Heart right ventricle (tissue), 16 donors: ENCODE data around the gene CD40. TPM values are rescaled to one million over a fixed set of nuclear protein-coding genes. Genes with fewer than 3 reads are reported as not detected.

ENCODE experiments used
- ATAC-seq, 8 donors: fragments of 200-7000 bp; cut with Tn5 transposase; one replicate each; pipeline ENCODE4 v1.9.1; 2020; ENCODE audit warnings: mild to moderate bottlenecking in 8 of 8, moderate library complexity in 8 of 8, moderate number of reproducible peaks in 1 of 8
- DNase-seq, 2 donors: peaks; one replicate each; pipeline ENCODE4 v3.0.0-alpha.2; 2020
- H3K27ac ChIP-seq, 10 donors: fragments of 200-600 bp; sonication (generic) in 2 of 10; one replicate each; pipeline versions ENCODE4 v1.5.0 to v1.8.0; 2020 to 2022; ENCODE audit warnings: mild to moderate bottlenecking in 3 of 10
- H3K27me3 ChIP-seq, 7 donors: fragments of 200-600 bp; one replicate each; pipeline ENCODE4 v1.8.0; 2021 to 2022; ENCODE audit warnings: mild to moderate bottlenecking in 2 of 7
- H3K36me3 ChIP-seq, 9 donors: fragments of 200-600 bp; sonication (generic) in 1 of 9; one replicate each; pipeline versions ENCODE4 v1.5.0 to v1.8.0; 2020 to 2022; ENCODE audit warnings: mild to moderate bottlenecking in 2 of 9
- H3K4me1 ChIP-seq, 9 donors: fragments of 200-600 bp; sonication (generic) in 1 of 9; one replicate each; pipeline versions ENCODE4 v1.5.0 to v1.8.0; 2020 to 2022; ENCODE audit warnings: mild to moderate bottlenecking in 4 of 9
- H3K4me3 ChIP-seq, 10 donors: fragments of 200-600 bp; sonication (generic) in 2 of 10; one replicate each; pipeline versions ENCODE4 v1.5.0 to v1.8.0; 2020 to 2022; ENCODE audit warnings: mild to moderate bottlenecking in 7 of 10, moderate library complexity in 2 of 10
- H3K9me3 ChIP-seq, 11 donors: fragments of 200-600 bp in 10 of 11; sonication (generic) in 2 of 11; one replicate each; pipeline versions ENCODE4 v1.5.0 to v1.8.0; 2013 to 2022; ENCODE audit warnings: mild to moderate bottlenecking in 2 of 11, control low read depth in 1 of 11, moderate library complexity in 1 of 11
- WGBS, 2 donors: extraction: QIAGEN DNeasy Blood & Tissue Kit; methylation state at CpG; one replicate each; pipeline ENCODE4 v1.1.7; 2013; ENCODE audit warnings: inconsistent platforms in 1 of 2; 5-methylcytosine and 5-hydroxymethylcytosine counted together
- intact Hi-C, 10 donors: fragments of 100-400 bp; cut with DNase I; formaldehyde crosslinking; loops; one replicate each; pipeline versions ENCODE4 v1.11.1 to v1.14.2; 2022
- polyA plus RNA-seq, 2 donors: library from polyadenylated mRNA; stranded (reverse); fragments of 200-250 nt; gene quantifications; one replicate each; pipeline ENCODE4 v1.2.3, GENCODE V29; 2013
- total RNA-seq, 10 donors: library from RNA; stranded (reverse); fragmentation: NEBNext Ultra II Directional in 3 of 10; extraction: Animal tissue kit (Norgen Biotek cat#: 25700) in 3 of 10; gene quantifications; one replicate each; pipeline versions ENCODE4 v1.2.1 to v1.2.4, GENCODE V29; 2021 to 2023
- TF ChIP-seq, protein P1 (sequence below), 9 donors: fragments of 200-600 bp; sonication (generic) in 2 of 9; IDR thresholded peaks; one replicate each; pipeline versions ENCODE4 v1.5.0 to v1.8.0; 2021 to 2022; ENCODE audit warnings: antibody characterized with exemption in 9 of 9, mild to moderate bottlenecking in 5 of 9, moderate library complexity in 1 of 9
- donor health status: Arrhythmogenic right ventricular cardiomyopathy.
- donor health status: ischemic (EF 13 %, LVEDD 7.1; RV severe dilation, severe dysfunction).
- donor health status: healthy with polysubstance abuse.
- donor health status: DM: no; HTN: yes; CAD: no.
- donor health status: DM: no; HTN: no; CAD: no.
- donor health status: ischemic (EF 25% LVEDD 6.9; RV normal size, moderate dysfunction).
- donor health status: ischemic (EF 25% LVEDD 5.7; RV mildly dilated, moderate dysfunction).
- donor health status: healthy.
- donor health status: DM: yes; HTN: yes; CAD: no.
- donor health status: Ischemic cardiomyopathy.
- donor health status: ischemic (EF 35%, LVEDD 5.7; RV mildly dilated, moderate dysfunction).
- donor health status: nonischemic (EF 11% LVEDD 7.7; RV severe dilation, severe dysfunction).
- donor health status: DM: yes; HTN: yes; CAD: no.
- donor health status: PGD.
- donor health status: ischemic (EF 29% LVEDD 5.4; RV normal size, mild dysfunction).
- donor health status: nonischemic (EF 23%, LVEDD 6.1; RV moderate dilation, normal function).

CD40 gene
- total and polyA plus RNA-seq, 12 donors, result 2.6 to 25.0 (median 7.2) TPM

DNA sequence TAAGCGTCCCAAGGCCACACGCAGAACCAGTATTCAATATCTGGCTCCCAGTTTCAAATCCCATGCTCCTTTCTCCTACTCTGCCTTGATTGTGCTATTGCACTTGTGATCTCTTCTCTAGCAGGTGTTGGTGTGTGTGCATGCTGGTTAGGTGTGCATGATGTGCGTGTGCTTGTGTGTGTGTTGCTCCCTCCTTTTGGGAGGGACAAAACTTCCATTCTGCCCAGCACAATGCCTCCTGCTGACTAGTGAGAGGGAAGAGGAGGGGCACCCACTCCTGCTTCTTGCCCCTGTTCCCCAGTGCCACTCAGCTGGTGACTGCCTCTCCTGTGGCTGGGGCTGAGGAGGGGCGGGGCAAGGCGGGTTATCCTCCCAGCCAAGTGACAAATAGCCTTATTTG is 19.7 kb downstream of the CD40 start:
- ATAC-seq, result no peak
- Histone ChIP-seq H3K9me3 (no peaks in the 10 kb centered on the region), H3K4me3 (no peak overlapping the region), H3K27ac (no peak overlapping the region), H3K36me3 (no peaks in the 10 kb centered on the region), H3K4me1 (peaks cover 0 to 5% (median 2%) of the 10 kb centered on the region in 9 donors), H3K27me3 (peaks cover 0 to 89% (median 71%) of the 10 kb centered on the region in 7 donors)
- TF ChIP-seq, protein P1, sequence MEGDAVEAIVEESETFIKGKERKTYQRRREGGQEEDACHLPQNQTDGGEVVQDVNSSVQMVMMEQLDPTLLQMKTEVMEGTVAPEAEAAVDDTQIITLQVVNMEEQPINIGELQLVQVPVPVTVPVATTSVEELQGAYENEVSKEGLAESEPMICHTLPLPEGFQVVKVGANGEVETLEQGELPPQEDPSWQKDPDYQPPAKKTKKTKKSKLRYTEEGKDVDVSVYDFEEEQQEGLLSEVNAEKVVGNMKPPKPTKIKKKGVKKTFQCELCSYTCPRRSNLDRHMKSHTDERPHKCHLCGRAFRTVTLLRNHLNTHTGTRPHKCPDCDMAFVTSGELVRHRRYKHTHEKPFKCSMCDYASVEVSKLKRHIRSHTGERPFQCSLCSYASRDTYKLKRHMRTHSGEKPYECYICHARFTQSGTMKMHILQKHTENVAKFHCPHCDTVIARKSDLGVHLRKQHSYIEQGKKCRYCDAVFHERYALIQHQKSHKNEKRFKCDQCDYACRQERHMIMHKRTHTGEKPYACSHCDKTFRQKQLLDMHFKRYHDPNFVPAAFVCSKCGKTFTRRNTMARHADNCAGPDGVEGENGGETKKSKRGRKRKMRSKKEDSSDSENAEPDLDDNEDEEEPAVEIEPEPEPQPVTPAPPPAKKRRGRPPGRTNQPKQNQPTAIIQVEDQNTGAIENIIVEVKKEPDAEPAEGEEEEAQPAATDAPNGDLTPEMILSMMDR (IDR thresholded peaks at IDR 0.05), result no peak
- no peak for DNase-seq
- intact Hi-C loops, result loop anchor here in 3 of 10 donors (5.0 to 10.0 kb wide), 2 partner anchors 209 to 547 kb away; partner anchors contain the start of gene TP53RK (in 1 of the 3)
- 71 to 89% methylated on average over 5 of the region's 5 CpGs for WGBS, 2 donors

DNA sequence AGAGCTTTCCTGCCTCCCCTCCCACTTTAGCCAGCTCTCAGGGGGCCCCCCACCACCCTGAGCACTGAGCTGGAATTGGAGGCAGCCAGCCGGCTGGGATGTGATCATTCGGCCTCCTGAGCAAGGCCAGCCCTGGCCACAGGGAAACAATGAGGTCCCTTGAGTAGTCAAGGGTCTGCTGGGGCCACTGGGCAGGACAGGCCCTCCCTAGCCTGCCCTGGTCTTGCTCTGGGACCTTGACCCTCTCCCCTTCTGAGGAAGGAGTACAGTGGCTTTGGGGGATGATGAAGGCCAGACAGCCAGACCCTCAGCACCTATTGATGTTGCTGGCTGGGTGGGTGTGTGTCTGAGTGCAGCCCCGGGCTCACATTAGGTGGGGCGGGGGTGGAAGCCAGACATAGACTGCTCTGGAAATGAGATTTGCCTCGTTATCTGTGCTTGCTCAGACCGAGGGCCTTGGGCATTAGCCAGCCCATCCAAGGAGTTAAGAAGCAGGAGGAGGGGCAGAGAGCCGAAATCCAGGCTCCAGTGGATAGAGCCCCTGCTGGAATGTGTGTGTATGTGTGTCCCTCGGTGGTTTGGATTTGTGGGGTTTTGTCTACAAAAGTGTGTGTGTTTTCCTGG is 21.3 kb downstream of the CD40 start:
- no peaks in the 10 kb centered on the region for H3K36me3 ChIP-seq

DNA sequence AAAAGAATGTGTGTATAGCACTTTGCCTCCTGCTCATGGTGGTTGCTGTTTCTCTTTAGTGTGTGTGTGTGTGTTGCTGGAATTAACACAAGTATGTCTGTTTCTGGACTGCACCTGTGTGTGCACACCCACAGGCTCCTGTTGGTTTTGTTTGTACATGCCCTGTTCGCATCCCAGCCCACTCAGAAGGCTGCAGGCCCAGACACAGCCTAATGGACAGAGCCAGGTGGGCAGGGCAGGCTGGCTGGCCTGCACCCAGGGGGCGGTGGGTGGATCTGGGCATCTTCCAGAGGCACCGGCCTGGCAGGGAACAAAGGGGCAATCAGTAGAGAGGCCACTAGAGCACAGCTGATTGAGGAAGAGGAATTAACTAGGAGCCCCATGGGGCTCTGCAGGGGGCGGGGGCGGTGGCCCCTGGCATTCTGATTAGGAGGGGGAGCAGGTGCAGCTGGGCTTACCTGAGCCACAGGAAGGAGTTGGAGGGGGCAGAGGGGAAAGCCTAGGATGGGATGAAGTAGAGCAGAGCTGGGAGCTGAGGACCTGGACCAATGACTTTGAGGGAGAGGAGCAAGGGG is 21.9 kb downstream of the CD40 start:
- no peaks in the 10 kb centered on the region for H3K4me1 ChIP-seq
- intact Hi-C loops, result loop anchor here in 3 of 10 donors (5.0 to 10.0 kb wide), 3 partner anchors 105 to 545 kb away; partner anchors contain the start of gene TP53RK (in 1 of the 3)
- no peak overlapping the region for H3K4me3 ChIP-seq
- ATAC-seq, result no peak
- H3K36me3 ChIP-seq, result no peaks in the 10 kb centered on the region
- TF ChIP-seq, protein P1 (IDR thresholded peaks at IDR 0.05), result no peak
- WGBS, 2 donors, result 48 to 63% methylated on average over 5 of the region's 5 CpGs
- H3K27me3 ChIP-seq, result peaks cover 0 to 90% (median 66%) of the 10 kb centered on the region in 7 donors
- H3K27ac ChIP-seq, result no peak overlapping the region
- DNase-seq, result no peak
- H3K9me3 ChIP-seq, result no peaks in the 10 kb centered on the region

More for the DNA sequence above, 21.3 kb downstream of the CD40 start:
- intact Hi-C loops, result loop anchor here in 3 of 10 donors (5.0 to 10.0 kb wide), 2 partner anchors 208 to 545 kb away; partner anchors contain the start of gene TP53RK (in 1 of the 3)
- WGBS, 2 donors, result 20 to 33% methylated on average over 8 of the region's 8 CpGs
- Histone ChIP-seq H3K9me3 (no peaks in the 10 kb centered on the region), H3K4me1 (no peaks in the 10 kb centered on the region), H3K4me3 (no peak overlapping the region), H3K27ac (no peak overlapping the region), H3K27me3 (peaks cover 0 to 89% (median 66%) of the 10 kb centered on the region in 7 donors)
- ATAC-seq (no peak), DNase-seq (no peak)
- TF ChIP-seq, protein P1 (IDR thresholded peaks at IDR 0.05), result no peak

DNA sequence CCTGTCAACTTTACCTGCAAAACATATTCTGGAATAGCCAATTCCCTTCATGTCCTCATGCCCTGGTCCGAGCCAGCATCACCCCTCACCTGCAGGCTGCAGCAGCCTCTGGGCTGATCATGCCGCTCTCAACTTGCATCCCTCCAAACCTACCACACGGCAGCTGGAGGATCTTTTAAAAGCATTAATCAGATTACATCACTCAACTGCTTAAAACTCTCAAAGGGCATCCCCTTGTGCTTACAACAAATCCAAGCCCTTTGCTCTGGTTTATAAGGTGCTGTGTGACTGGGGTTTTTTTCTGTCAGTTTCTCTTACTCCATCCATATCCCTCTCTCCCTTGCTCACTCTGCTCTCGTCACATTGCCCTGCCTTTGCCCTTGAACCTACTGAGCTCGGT is 24.0 kb downstream of the CD40 start:
- Histone ChIP-seq H3K4me3 (no peak overlapping the region), H3K27me3 (peaks cover 0 to 87% (median 54%) of the 10 kb centered on the region in 7 donors), H3K9me3 (no peaks in the 10 kb centered on the region), H3K4me1 (no peaks in the 10 kb centered on the region), H3K27ac (no peak overlapping the region), H3K36me3 (no peaks in the 10 kb centered on the region)
- ATAC-seq, result no peak
- intact Hi-C loops, result loop anchor here in 1 of 10 donors (10.0 kb wide), 1 partner anchor 103 kb away; no protein-coding TSS in a partner anchor
- TF ChIP-seq, protein P1 (IDR thresholded peaks at IDR 0.05), result no peak
- 42 to 47% methylated on average over 5 of the region's 5 CpGs for WGBS, 2 donors
- no peak for DNase-seq
